Measurements from ENCODE around the gene OPCML.

OPCML gene

GRCh38 chr11:132626446-132626845 lies 905.9 kb downstream of the OPCML start:
- H3K27ac ChIP-seq, result no peak overlapping the region
- TF ChIP-seq, protein P1, sequence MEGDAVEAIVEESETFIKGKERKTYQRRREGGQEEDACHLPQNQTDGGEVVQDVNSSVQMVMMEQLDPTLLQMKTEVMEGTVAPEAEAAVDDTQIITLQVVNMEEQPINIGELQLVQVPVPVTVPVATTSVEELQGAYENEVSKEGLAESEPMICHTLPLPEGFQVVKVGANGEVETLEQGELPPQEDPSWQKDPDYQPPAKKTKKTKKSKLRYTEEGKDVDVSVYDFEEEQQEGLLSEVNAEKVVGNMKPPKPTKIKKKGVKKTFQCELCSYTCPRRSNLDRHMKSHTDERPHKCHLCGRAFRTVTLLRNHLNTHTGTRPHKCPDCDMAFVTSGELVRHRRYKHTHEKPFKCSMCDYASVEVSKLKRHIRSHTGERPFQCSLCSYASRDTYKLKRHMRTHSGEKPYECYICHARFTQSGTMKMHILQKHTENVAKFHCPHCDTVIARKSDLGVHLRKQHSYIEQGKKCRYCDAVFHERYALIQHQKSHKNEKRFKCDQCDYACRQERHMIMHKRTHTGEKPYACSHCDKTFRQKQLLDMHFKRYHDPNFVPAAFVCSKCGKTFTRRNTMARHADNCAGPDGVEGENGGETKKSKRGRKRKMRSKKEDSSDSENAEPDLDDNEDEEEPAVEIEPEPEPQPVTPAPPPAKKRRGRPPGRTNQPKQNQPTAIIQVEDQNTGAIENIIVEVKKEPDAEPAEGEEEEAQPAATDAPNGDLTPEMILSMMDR (conservative IDR thresholded peaks at IDR 0.05), result no peak

DNA sequence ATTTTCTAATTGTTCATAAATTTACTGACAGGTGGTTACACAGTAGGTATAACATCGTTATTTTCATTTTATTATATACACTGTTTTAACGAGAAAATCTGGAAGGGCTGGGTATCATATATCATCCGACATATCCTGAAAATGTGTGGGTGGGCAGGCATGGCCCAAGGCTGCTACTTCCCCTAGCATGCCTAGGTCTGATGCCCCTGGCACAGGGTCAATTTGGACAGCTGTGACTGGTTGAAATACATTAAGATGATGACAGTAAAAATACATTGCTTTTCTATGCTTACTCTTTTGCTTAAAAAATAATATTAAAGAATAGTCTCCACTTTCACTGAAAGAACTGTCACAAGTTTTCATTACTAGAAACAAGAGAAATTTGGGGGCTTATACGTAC lies 908.8 kb downstream of the OPCML start:
- TF ChIP-seq, protein P1 (conservative IDR thresholded peaks at IDR 0.05), result no peak
- H3K27ac ChIP-seq, result no peak overlapping the region; the same call in 1 of the 2 replicates

- H3K27ac ChIP-seq, result no peak overlapping the region
- TF ChIP-seq, protein P1 (conservative IDR thresholded peaks at IDR 0.05), result no peak
Measured at GRCh38 chr11:132621976-132622580, 910.2 kb downstream of the OPCML start.

DNA sequence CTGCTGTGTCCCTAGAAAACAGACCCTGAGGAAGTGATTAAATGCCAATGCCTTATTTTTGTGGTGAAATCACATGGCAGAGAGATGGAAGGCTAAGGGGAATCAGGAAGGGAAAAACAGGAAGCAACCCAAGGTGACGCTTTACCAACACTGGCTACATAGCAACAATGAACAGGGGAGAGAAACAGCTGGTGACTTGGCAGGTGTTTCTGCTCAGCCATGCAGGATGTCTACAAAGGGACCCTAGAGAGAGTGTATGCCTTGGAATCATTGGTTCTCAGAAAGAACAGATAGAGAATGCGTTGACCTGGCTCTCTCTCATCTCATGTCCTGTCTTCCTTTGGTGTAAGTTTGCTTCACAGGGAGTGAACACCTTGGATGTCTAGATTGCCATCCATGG lies 911.9 kb downstream of the OPCML start:
- H3K27ac ChIP-seq, result no peak overlapping the region
- TF ChIP-seq, protein P1 (conservative IDR thresholded peaks at IDR 0.05), result no peak

GRCh38 chr11:132610791-132611190 lies 921.5 kb downstream of the OPCML start:
- no peak overlapping the region for H3K27ac ChIP-seq
- TF ChIP-seq, protein P1 (conservative IDR thresholded peaks at IDR 0.05), result no peak

GRCh38 chr11:132610216-132610615 lies 922.1 kb downstream of the OPCML start:
- TF ChIP-seq, protein P1 (conservative IDR thresholded peaks at IDR 0.05), result no peak
- no peak overlapping the region for H3K27ac ChIP-seq

GRCh38 chr11:132607575-132607974 lies 924.7 kb downstream of the OPCML start:
- no peak overlapping the region for H3K27ac ChIP-seq
- TF ChIP-seq, protein P1 (conservative IDR thresholded peaks at IDR 0.05), result no peak

Measured in VCaP (cell line).